Cardiac septum (tissue), 1 donor: ENCODE results near the gene CSK. TPM values are rescaled to one million over a fixed set of nuclear protein-coding genes. Genes with fewer than 3 reads are reported as not detected.
"Not testable (repeated sequence)": the region's sequence is repeated elsewhere in the genome, so short reads cannot be mapped to it uniquely, and the experiment has no call there.

Experiments
- DNase-seq: peaks from one replicate; pipeline ENCODE4 v3.0.0-alpha.2; 2020; ENCODE audit warnings: low spot score
- intact Hi-C: fragments of 100-400 bp; cut with DNase I; formaldehyde crosslinking; loops from one replicate; pipeline ENCODE4 v1.14.0; 2022
- total RNA-seq: library from RNA; stranded (reverse); fragmentation: NEBNext Ultra II Directional; extraction: Animal tissue kit (Norgen Biotek cat#: 25700); gene quantifications from one replicate; pipeline ENCODE4 v1.2.1, GENCODE V29; 2021
- donor health status: DM: no; HTN: no; CAD: no.

Gene CSK
- total RNA-seq, 1 donor from 2014 or later: 29.5 TPM

GRCh38 chr15:74784426-74785193 is 2.7 kb downstream of the CSK start:
- no peak for DNase-seq
- intact Hi-C loops: loop anchor here (5.0 kb wide), 1 partner anchor 118 kb away; no protein-coding TSS in a partner anchor

GRCh38 chr15:74785194-74786032 is 3.5 kb downstream of the CSK start:
- intact Hi-C loops: loop anchor here (5.0 kb wide), 1 partner anchor 117 kb away; no protein-coding TSS in a partner anchor
- no peak for DNase-seq

- DNase-seq: not testable (repeated sequence)
- intact Hi-C loops: loop anchor here (5.0 kb wide), 1 partner anchor 116 kb away; no protein-coding TSS in a partner anchor
Observed at GRCh38 chr15:74786081-74786480, 4.2 kb downstream of the CSK start.

GRCh38 chr15:74786551-74787165 is 4.8 kb downstream of the CSK start:
- DNase-seq: no peak
- intact Hi-C loops: loop anchor here (5.0 kb wide), 1 partner anchor 116 kb away; no protein-coding TSS in a partner anchor

GRCh38 chr15:74787251-74788041 is 5.6 kb downstream of the CSK start:
- intact Hi-C loops: loop anchor here (5.0 kb wide), 1 partner anchor 115 kb away; no protein-coding TSS in a partner anchor
- peak; percentile 93 for DNase-seq

- intact Hi-C loops: loop anchor here (5.0 kb wide), 1 partner anchor 114 kb away; no protein-coding TSS in a partner anchor
- DNase-seq: no peak
Observed at GRCh38 chr15:74788042-74788682, 6.3 kb downstream of the CSK start.

GRCh38 chr15:74788683-74789151 is 6.8 kb downstream of the CSK start:
- DNase-seq: no peak
- intact Hi-C loops: loop anchor here (5.0 kb wide), 1 partner anchor 114 kb away; no protein-coding TSS in a partner anchor

- no peak for DNase-seq
- intact Hi-C loops: loop anchor here (5.0 kb wide), 1 partner anchor 113 kb away; no protein-coding TSS in a partner anchor
Observed at GRCh38 chr15:74789171-74789631, 7.3 kb downstream of the CSK start.

GRCh38 chr15:74789741-74790079 is 7.8 kb downstream of the CSK start:
- no peak for DNase-seq
- intact Hi-C loops: loop anchor here (5.0 kb wide), 1 partner anchor 113 kb away; no protein-coding TSS in a partner anchor

- intact Hi-C loops: no loop called here
- DNase-seq: no peak
Observed at GRCh38 chr15:74790080-74790916, 8.4 kb downstream of the CSK start.

- intact Hi-C loops: no loop called here
- DNase-seq: no peak
Observed at GRCh38 chr15:74791007-74791406, 9.1 kb downstream of the CSK start.

GRCh38 chr15:74791667-74792066 is 9.8 kb downstream of the CSK start:
- intact Hi-C loops: no loop called here
- no peak for DNase-seq

- no peak for DNase-seq
- intact Hi-C loops: no loop called here
Observed at GRCh38 chr15:74792227-74793016, 10.5 kb downstream of the CSK start.

- intact Hi-C loops: no loop called here
- DNase-seq: no peak
Observed at GRCh38 chr15:74793135-74794028, 11.5 kb downstream of the CSK start.

GRCh38 chr15:74794248-74794969 is 12.5 kb downstream of the CSK start:
- intact Hi-C loops: no loop called here
- no peak for DNase-seq
